HG03469 (cell line): ENCODE data around the gene TLE1.
"Not testable (repeated sequence)": the region's sequence is repeated elsewhere in the genome, so short reads cannot be mapped to it uniquely, and the experiment has no call there.

Experiments used
- ATAC-seq: cut with Tn5 transposase; IDR thresholded peaks from one replicate; pipeline ENCODE4 v1.9.1; 2021; ENCODE audit warnings: mild to moderate bottlenecking, moderate library complexity, moderate number of reproducible peaks; ENCODE audit not compliant: unreplicated experiment

Gene TLE1

GRCh38 chr9:81602887-81603680 is 86.3 kb downstream of the TLE1 start:
- ATAC-seq: no peak

DNA sequence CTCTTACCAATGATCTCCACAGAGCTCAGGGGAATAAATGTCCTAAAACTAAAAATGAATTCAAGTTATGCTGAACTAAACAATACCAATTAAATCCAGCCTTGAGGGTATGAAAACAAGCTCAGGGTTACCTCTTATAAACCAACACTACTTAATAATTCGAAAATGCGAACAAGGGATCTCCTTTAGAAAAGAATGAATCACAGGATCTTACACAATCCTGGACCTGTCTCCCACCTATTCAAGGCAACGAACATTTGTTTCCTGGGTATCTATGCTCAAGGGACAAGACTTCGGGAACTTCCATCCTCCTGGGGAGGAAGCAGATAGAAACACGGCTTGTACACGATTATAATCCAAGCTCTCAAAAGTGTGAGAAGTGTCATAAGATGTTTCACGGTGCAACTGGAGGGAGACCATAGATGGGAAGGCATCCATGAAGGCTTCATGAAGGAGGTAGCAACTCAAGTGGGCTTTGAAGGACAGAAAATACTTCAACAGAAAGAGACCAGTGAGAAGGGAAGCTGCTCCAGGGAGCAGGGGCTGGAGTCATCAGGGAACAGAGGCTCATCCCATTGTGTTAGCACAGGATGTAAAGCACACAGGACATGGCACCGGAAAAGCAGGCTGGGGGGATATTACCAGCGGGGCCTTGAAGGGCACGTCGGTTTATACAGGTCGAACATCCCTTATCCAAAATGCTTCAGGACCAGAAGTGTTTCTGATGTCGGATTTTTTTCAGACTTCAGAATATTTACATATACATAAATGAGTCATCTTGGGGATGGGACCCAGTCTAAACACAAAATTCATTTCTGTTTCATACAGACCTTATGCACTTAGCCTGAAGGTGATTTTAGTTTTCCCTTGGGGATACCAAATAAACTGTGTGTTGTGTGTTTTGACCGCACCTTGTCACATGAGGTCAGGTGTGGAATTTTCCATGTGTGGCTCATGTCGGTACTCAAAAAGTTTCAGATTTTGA is 87.4 kb downstream of the TLE1 start:
- peak; percentile 75 for ATAC-seq

- ATAC-seq: no peak
Observed at GRCh38 chr9:81600631-81601030, 88.7 kb downstream of the TLE1 start.

DNA sequence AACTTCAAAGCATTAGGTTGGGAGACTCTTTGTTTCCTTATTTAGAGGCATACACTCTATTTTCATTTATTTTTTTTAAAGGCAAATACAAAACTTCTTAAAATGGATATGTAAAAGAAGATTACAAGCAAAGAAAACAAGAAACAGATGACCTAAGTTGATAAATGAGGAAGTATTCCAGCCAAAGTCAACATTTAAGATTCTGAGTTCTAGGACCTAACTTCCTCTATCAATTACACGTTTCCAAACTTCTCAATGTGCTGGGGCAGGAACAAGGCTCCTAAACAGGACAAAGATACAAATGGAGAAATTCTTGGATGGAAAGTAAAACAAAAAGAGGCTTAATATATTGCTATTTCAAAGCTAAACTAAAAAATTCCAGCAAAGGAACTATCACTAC is 89.5 kb downstream of the TLE1 start:
- no peak for ATAC-seq

- no peak for ATAC-seq
Observed at GRCh38 chr9:81598811-81599210, 90.5 kb downstream of the TLE1 start.

DNA sequence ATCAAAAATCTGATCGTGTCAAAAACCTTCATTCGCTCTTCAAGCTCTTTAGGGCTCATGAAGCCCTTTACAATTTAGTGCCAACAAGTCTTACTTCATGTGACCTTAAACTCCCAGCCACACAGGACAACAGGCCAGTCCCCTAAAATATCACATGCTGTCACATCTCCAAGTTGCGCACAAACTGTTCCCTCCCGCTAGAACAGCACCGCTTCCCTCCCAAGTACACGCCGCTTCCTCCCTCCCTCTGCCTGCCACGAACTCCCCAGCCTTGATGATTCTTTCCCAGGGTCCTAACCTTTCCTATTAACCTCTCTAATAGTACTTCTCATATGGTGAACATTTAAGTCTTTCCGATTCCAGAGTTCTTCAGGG is 91.2 kb downstream of the TLE1 start:
- ATAC-seq: no peak

- ATAC-seq: no peak
Observed at GRCh38 chr9:81597419-81598122, 91.8 kb downstream of the TLE1 start.

- no peak for ATAC-seq
Observed at GRCh38 chr9:81596679-81597418, 92.5 kb downstream of the TLE1 start.

DNA sequence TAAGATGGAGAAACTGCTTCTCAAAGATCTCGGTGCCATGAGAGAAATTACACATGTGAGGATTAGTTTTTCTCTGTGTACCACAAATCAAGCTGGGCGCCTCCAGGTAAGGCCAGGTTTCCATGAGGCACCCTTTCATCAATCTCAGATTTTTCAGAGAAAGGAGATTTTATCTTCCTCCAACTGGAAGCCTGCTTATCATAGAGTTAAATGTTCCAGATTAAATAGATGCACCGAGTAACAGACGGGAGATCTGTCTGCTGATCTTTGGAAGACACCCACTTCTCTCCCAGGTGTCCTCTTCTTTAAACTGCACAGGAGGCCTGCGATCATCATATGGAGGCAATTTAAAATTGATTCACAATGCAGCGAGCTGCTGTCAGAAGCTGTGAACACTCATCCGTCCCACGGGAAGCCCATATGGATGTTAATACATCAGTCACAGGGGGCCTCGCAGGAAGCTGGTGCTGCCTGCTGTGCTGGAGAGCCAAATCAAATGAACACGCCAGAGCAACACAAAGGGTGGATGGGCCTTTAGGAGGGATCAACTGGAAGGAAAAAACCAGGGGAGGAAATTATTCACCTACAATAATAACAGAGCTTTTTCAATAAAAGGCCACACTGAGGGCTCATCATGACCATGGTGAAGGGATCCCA is 93.3 kb downstream of the TLE1 start:
- ATAC-seq: no peak

DNA sequence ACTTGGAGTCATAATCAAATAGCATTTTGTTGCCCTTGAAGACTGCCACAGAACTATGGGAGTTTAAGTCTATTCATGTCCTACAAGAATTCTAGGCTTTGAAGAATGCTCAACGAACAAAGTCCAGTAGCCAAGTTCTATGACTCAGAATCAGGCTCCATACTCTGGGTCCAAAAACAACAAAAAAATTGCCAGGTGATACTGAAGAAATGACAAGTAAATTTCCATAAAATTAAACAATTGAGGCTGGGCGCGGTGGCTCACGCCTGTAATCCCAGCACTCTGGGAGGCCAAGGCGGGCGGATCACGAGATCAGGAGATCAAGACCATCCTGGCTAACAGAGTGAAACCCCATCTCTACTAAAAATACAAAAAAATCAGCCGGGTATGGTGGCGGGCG is 94.1 kb downstream of the TLE1 start:
- not testable (repeated sequence) for ATAC-seq

- ATAC-seq: no peak
Observed at GRCh38 chr9:81594415-81594814, 94.9 kb downstream of the TLE1 start.

DNA sequence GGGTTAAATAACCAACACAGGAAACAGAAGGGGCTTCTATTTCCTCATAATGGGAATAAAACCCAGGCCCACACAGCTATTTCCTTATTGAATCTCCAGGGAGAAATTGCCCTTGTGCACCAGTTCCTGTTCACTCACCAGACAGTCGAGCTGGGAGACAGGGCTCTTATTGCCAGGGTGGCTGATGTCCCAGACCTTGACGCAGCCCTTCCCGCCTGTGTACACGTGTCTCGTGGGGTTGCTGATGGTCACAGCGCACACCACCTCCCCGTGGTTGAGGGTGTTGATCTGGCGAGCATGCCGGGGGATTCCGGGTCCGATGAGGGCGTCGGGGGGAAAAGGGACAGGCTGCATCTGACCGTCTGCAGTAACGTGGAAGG is 96.5 kb downstream of the TLE1 start:
- ATAC-seq: no peak

GRCh38 chr9:81591791-81592190 is 97.6 kb downstream of the TLE1 start:
- no peak for ATAC-seq

DNA sequence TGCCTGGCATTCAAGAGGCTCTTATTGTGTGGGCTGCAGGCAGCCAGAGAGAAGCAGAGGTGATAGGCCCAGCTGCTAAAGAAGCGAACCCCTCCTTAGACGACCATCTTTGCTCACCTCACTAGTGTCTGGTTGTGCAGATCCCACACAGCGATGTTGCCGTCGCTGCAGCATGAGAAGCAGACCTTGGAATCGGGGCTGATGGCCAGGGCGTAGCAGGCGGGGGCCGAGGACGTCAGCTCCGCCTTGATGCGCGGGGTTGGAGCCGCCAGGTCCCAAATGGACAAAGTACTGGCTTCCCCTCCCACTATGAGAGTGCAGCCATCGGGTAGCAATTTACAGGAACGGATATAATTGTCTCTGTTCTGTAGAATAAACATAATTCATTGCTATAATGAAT is 98.7 kb downstream of the TLE1 start:
- no peak for ATAC-seq

GRCh38 chr9:81589819-81590218 is 99.5 kb downstream of the TLE1 start:
- no peak for ATAC-seq

- ATAC-seq: no peak
Observed at GRCh38 chr9:81589392-81589791, 100.0 kb downstream of the TLE1 start.

- ATAC-seq: no peak
Observed at GRCh38 chr9:81588148-81588871, 101.0 kb downstream of the TLE1 start.

GRCh38 chr9:81586786-81587185 is 102.6 kb downstream of the TLE1 start:
- no peak for ATAC-seq

GRCh38 chr9:81585191-81585763 is 104.1 kb downstream of the TLE1 start:
- no peak for ATAC-seq
